ENCODE results near the gene SERINC3.
"Not testable (repeated sequence)": the region's sequence is repeated elsewhere in the genome, so short reads cannot be mapped to it uniquely, and the experiment has no call there.

The SERINC3 gene

GRCh38 chr20:44489931-44490330, 31.9 kb downstream of the SERINC3 start:
- no peak for DNase-seq

GRCh38 chr20:44489223-44489622, 32.6 kb downstream of the SERINC3 start:
- no peak for DNase-seq

GRCh38 chr20:44488551-44488950, 33.3 kb downstream of the SERINC3 start:
- no peak for DNase-seq

GRCh38 chr20:44485830-44486198, 36.1 kb downstream of the SERINC3 start:
- no peak for DNase-seq

- no peak for DNase-seq
These were observed 36.6 kb downstream of the SERINC3 start for GRCh38 chr20:44485078-44485829.

GRCh38 chr20:44483112-44483511, 38.8 kb downstream of the SERINC3 start:
- DNase-seq, result no peak

- no peak for DNase-seq
These were observed 40.0 kb downstream of the SERINC3 start for GRCh38 chr20:44481719-44482416.

GRCh38 chr20:44480097-44480496, 41.8 kb downstream of the SERINC3 start:
- no peak for DNase-seq

GRCh38 chr20:44479643-44480042, 42.2 kb downstream of the SERINC3 start:
- no peak for DNase-seq

- no peak for DNase-seq
These were observed 43.7 kb downstream of the SERINC3 start for GRCh38 chr20:44478206-44478605.

- DNase-seq, result no peak
These were observed 44.7 kb downstream of the SERINC3 start for GRCh38 chr20:44477151-44477550.

GRCh38 chr20:44475694-44476560, 45.9 kb downstream of the SERINC3 start, which contains the start of gene TTPAL:
Gene TTPAL, plus strand, starts transcription at chr20:44475874. Its CDS starts 4,126 bp downstream, at chr20:44480000.
- DNase-seq, result peak; percentile 78 to 83 (median 82)

- no peak for DNase-seq
These were observed 46.5 kb downstream of the SERINC3 start for GRCh38 chr20:44475372-44475693.

GRCh38 chr20:44472283-44472682, 49.6 kb downstream of the SERINC3 start:
- DNase-seq, result not testable (repeated sequence)

- no peak for DNase-seq
These were observed 50.4 kb downstream of the SERINC3 start for GRCh38 chr20:44471481-44471882.

- no peak for DNase-seq
These were observed 51.5 kb downstream of the SERINC3 start for GRCh38 chr20:44470327-44470726.

GRCh38 chr20:44468044-44468782, 53.7 kb downstream of the SERINC3 start:
- DNase-seq, result no peak

GRCh38 chr20:44467289-44467883, 54.5 kb downstream of the SERINC3 start:
- no peak for DNase-seq

GRCh38 chr20:44465001-44465560, 56.8 kb downstream of the SERINC3 start:
- no peak for DNase-seq

GRCh38 chr20:44464514-44464913, 57.4 kb downstream of the SERINC3 start:
- no peak for DNase-seq

GRCh38 chr20:44463466-44463865, 58.4 kb downstream of the SERINC3 start:
- no peak for DNase-seq

- no peak for DNase-seq
These were observed 60.1 kb downstream of the SERINC3 start for GRCh38 chr20:44461803-44462174.

Measured in activated CD4-positive, CD25-positive, alpha-beta regulatory T cell (primary cell).